Epithelial cell of esophagus (primary cell): ENCODE measurements around the gene CENPK.
A peak's percentile ranks its signal among the peaks of the same experiment; 100 is the strongest.

ENCODE experiments used
- DNase-seq: peaks from one replicate; pipeline ENCODE4 v3.0.0; 2010; ENCODE audit warnings: low read depth
- H3K4me3 ChIP-seq: 2 replicates; pipeline ENCODE4 v1.5.1; 2011; ENCODE audit warnings: mild to moderate bottlenecking, low read length, control low read depth
- CTCF ChIP-seq: IDR thresholded peaks from 2 replicates; pipeline ENCODE4 v1.5.1; 2011; ENCODE audit warnings: low read depth, mild to moderate bottlenecking, low read length, control low read depth, inconsistent platforms; ENCODE audit not compliant: insufficient read depth; ENCODE audit errors: missing control alignments

Gene CENPK

GRCh38 chr5:65548281-65548680 is 14.7 kb downstream of the CENPK start:
- no peak for DNase-seq
- no peak for TF ChIP-seq CTCF

GRCh38 chr5:65546141-65546540 is 16.8 kb downstream of the CENPK start:
- DNase-seq = no peak
- TF ChIP-seq CTCF = no peak
- H3K4me3 ChIP-seq = no peak overlapping the region

More at GRCh38 chr5:65548281-65548680, 14.7 kb downstream of the CENPK start:
- H3K4me3 ChIP-seq = no peak overlapping the region

GRCh38 chr5:65544473-65544872 is 18.5 kb downstream of the CENPK start:
- no peak overlapping the region for H3K4me3 ChIP-seq
- TF ChIP-seq CTCF = no peak
- no peak for DNase-seq

- H3K4me3 ChIP-seq = no peak overlapping the region
- TF ChIP-seq CTCF = no peak
- peak; percentile 40 for DNase-seq
These were observed 23.1 kb downstream of the CENPK start for GRCh38 chr5:65539827-65540226.

GRCh38 chr5:65535529-65535987 is 27.4 kb downstream of the CENPK start:
- peak; percentile 30 for DNase-seq

GRCh38 chr5:65530904-65531303 is 32.1 kb downstream of the CENPK start:
- DNase-seq = no peak
- H3K4me3 ChIP-seq = no peak overlapping the region
- TF ChIP-seq CTCF = no peak

More at GRCh38 chr5:65535529-65535987, 27.4 kb downstream of the CENPK start:
- no peak overlapping the region for H3K4me3 ChIP-seq
- TF ChIP-seq CTCF = no peak

- no peak for DNase-seq
- TF ChIP-seq CTCF = no peak
- no peak overlapping the region for H3K4me3 ChIP-seq
These were observed 37.2 kb downstream of the CENPK start for GRCh38 chr5:65525726-65526125.
